Lung (tissue), 12 donors: Measurements from ENCODE around the gene ZXDC. TPM values are rescaled to one million over a fixed set of nuclear protein-coding genes. Genes with fewer than 3 reads are reported as not detected.
A peak's percentile ranks its signal among the peaks of the same experiment; 100 is the strongest.

Source experiments
- ATAC-seq: fragments of 200-7000 bp; cut with Tn5 transposase; one replicate; pipeline ENCODE4 v1.9.1; 2020; ENCODE audit warnings: moderate number of reproducible peaks; ENCODE audit not compliant: insufficient read depth, low FRiP score
- DNase-seq, 3 donors: peaks; one replicate each; pipeline ENCODE4 v3.0.0-alpha.2; 2013 to 2017
- H3K27ac ChIP-seq, 2 donors: one replicate each; pipeline ENCODE4 v1.5.1; 2013; ENCODE audit warnings: mild to moderate bottlenecking in 2 of 2, moderate library complexity in 2 of 2, control low read depth in 1 of 2, inconsistent platforms in 1 of 2, low read depth in 1 of 2, low read length in 1 of 2
- H3K27me3 ChIP-seq, 3 donors: one replicate each; pipeline ENCODE4 v1.5.1; 2013; ENCODE audit warnings: low read length in 2 of 3; ENCODE audit not compliant: control insufficient read depth in 3 of 3, insufficient read depth in 3 of 3
- H3K36me3 ChIP-seq, 4 donors: one replicate each; pipeline ENCODE4 v1.5.1; 2013; ENCODE audit warnings: low read length in 4 of 4, mild to moderate bottlenecking in 1 of 4, moderate library complexity in 1 of 4; ENCODE audit not compliant: control insufficient read depth in 4 of 4, insufficient read depth in 4 of 4
- H3K4me1 ChIP-seq, 5 donors: one replicate each; pipeline ENCODE4 v1.5.1; 2013; ENCODE audit warnings: low read length in 5 of 5, mild to moderate bottlenecking in 2 of 5, moderate library complexity in 1 of 5; ENCODE audit not compliant: control insufficient read depth in 5 of 5, insufficient read depth in 5 of 5
- H3K4me3 ChIP-seq: one replicate; pipeline ENCODE4 v1.5.1; 2013; ENCODE audit warnings: mild to moderate bottlenecking, control low read depth, moderate library complexity
- H3K9ac ChIP-seq, 2 donors: one replicate each; pipeline ENCODE4 v1.5.1; 2013; ENCODE audit warnings: low read length in 2 of 2, control low read depth in 1 of 2; ENCODE audit not compliant: insufficient read depth in 1 of 2
- H3K9me3 ChIP-seq, 4 donors: one replicate each; pipeline ENCODE4 v1.5.1; 2013; ENCODE audit warnings: low read length in 3 of 4, mild to moderate bottlenecking in 1 of 4, moderate library complexity in 1 of 4; ENCODE audit not compliant: control insufficient read depth in 4 of 4, insufficient read depth in 3 of 4
- CTCF ChIP-seq: IDR thresholded peaks from 2 replicates; pipeline ENCODE4 v1.5.1; 2012; ENCODE audit warnings: mild to moderate bottlenecking; ENCODE audit errors: control extremely low read depth, extremely low read depth
- WGBS, 2 donors: extraction: QIAGEN DNeasy Blood & Tissue Kit; methylation state at CpG; one replicate each; pipeline ENCODE4 v1.1.7; 2013; 5-methylcytosine and 5-hydroxymethylcytosine counted together
- polyA plus RNA-seq, 2 donors: library from polyadenylated mRNA; stranded (reverse); fragments of 200-250 nt; gene quantifications; one replicate each; pipeline ENCODE4 v1.2.1, GENCODE V29; 2013
- total RNA-seq, 2 donors: library from RNA; depleted of rRNA in 1 of 2; stranded (reverse); fragments of >200 nt in 1 of 2; gene quantifications; one replicate each; pipeline ENCODE4 v1.2.1, GENCODE V29; 2014 to 2021
- donor health status: control.
- donor health status: control.
- donor health status: Bipolar disorder and iron deficiency.
- donor health status: healthy.
- donor health status: DM: yes; HTN: yes; CAD: no.

ZXDC gene
- total and polyA plus RNA-seq, 4 donors, result 12.9 to 49.5 (median 29.8) TPM

DNA sequence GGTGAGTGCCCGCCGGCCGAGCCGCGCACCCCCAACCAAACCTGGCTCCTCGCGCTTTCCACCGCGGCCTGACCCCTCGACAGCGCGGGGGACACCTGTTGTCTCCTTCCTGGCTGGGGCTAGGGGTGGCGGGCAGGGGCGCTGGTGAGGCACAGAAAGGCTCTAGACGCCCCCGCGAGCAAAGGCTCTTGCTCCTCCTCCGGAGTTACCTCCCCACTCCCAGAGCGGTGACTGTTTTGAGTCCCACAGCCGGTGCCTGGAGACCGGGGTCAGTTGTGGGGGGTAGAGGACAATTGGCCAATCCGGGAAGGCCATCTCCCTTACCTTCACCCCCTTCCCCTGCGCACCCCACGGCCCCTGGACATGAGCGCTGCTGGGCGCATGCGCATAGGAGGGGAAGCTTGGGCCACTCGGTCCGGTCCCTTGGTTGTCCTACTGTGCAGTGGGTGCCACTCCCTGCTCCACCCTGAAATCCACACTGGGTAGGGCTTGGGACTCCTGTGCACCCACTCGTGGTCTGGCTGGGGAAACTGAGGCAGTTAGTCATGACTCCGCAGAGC is 48.8 kb upstream of the ZXDC start:
- Histone ChIP-seq H3K4me1 (peaks cover 0 to 5% (median 0%) of the 10 kb centered on the region in 5 donors), H3K27ac (no peak overlapping the region), H3K36me3 (no peaks in the 10 kb centered on the region), H3K9me3 (no peaks in the 10 kb centered on the region), H3K27me3 (peaks cover 0 to 24% (median 12%) of the 10 kb centered on the region in 3 donors), H3K4me3 (no peak overlapping the region), H3K9ac (no peak overlapping the region)
- ATAC-seq (peak; percentile 24), DNase-seq (no peak)
- 8% methylated on average over 24 to 31 of the region's 31 CpGs for WGBS, 2 donors
- no peak for TF ChIP-seq CTCF

GRCh38 chr3:126523745-126524428 is 48.2 kb upstream of the ZXDC start, which contains the start of gene CHST13:
Gene CHST13 (plus strand): TSS chr3:126524155. CDS start chr3:126524333, 178 bp downstream.
- Histone ChIP-seq H3K27ac (no peak within 1 kb of the TSS), H3K4me3 (no peak within 1 kb of the TSS), H3K9me3 (no peaks in the 10 kb centered on the region), H3K4me1 (peaks cover 0 to 5% (median 0%) of the 10 kb centered on the region in 5 donors), H3K36me3 (no peaks in the 10 kb centered on the region), H3K9ac (no peak within 1 kb of the TSS), H3K27me3 (peaks cover 0 to 24% (median 12%) of the 10 kb centered on the region in 3 donors)
- DNase-seq (peak; percentile 40 to 61 (median 43)), ATAC-seq (peak; percentile 48)
- 6 to 11% methylated on average over 37 to 56 of the region's 56 CpGs for WGBS, 2 donors
- TF ChIP-seq CTCF, result no peak

DNA sequence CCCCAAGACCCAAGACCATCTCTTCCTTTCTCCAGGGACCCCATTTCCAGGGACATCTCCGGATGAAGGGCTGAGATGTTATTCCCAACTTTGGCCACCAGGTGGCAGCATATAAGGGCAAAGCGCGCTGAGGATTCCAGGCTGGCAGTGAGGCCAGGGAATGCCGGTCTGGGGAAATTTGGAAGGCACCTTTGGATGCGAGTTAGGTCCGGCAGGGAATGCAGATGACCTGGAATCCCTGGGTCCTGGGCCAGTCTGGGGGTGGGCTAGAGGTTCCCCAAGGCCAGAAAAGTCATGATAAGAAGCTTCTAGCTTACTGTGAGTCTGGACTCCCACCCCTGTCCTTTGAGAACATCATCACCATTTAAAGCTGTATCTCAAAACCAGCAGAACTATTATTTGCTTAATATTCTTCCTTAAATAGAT is 46.7 kb upstream of the ZXDC start:
- ATAC-seq, result peak; percentile 31
- no peak overlapping the region for H3K9ac ChIP-seq
- WGBS, 2 donors, result 1 to 2% methylated on average over 6 of the region's 6 CpGs
- no peak overlapping the region for H3K27ac ChIP-seq
- TF ChIP-seq CTCF, result peak; percentile 79
- H3K36me3 ChIP-seq, result no peaks in the 10 kb centered on the region
- peaks cover 0 to 24% (median 12%) of the 10 kb centered on the region in 3 donors for H3K27me3 ChIP-seq
- peak; percentile 55 to 68 (median 57) for DNase-seq
- no peaks in the 10 kb centered on the region for H3K9me3 ChIP-seq
- no peak overlapping the region for H3K4me3 ChIP-seq
- peaks cover 0 to 5% (median 0%) of the 10 kb centered on the region in 5 donors for H3K4me1 ChIP-seq
